ENCODE results near the gene FGFR3.
"Not testable (repeated sequence)": the region's sequence is repeated elsewhere in the genome, so short reads cannot be mapped to it uniquely, and the experiment has no call there.

Gene FGFR3

DNA sequence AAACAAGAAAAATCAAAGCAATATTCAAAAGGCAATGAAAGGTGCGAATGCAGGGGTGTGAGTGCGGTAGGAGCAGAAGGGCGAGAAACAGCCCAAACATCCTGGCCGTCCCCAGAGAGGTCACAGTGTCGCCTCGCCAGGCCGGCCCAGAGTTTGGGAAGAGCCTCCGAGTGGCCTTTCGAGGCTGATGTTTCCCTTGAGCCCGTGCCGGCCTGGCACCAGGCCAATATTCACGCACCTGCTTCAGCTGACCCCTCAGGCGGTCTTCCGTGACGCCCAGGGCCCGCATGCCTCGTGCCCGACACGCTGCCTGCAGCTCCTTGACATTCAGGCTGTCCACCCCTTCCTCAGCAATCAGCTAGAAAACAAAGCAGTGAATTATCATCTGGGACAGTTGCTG lies 32.2 kb downstream of the FGFR3 start:
- no peaks in the 10 kb centered on the region for H3K9me3 ChIP-seq (ENCODE audit: control insufficient read depth in 5 of 5, low read length in 5 of 5)
- peaks cover 0 to 69% (median 61%) of the 10 kb centered on the region in 5 donors for H3K36me3 ChIP-seq (ENCODE audit: control insufficient read depth in 5 of 5, insufficient read depth in 5 of 5, low read length in 5 of 5)
- H3K27ac ChIP-seq (ENCODE audit: low read depth, low read length): no peak overlapping the region
- no peak overlapping the region for H3K4me3 ChIP-seq (ENCODE audit: low read depth in 1 of 5, low read length in 5 of 5)
- no peaks in the 10 kb centered on the region for H3K27me3 ChIP-seq (ENCODE audit: control insufficient read depth in 5 of 5, insufficient read depth in 4 of 5, low read length in 5 of 5)
- H3K9ac ChIP-seq (ENCODE audit: low read length in 5 of 5): no peak overlapping the region
- H3K4me1 ChIP-seq (ENCODE audit: control insufficient read depth in 5 of 5, insufficient read depth in 5 of 5, low read length in 5 of 5): no peaks in the 10 kb centered on the region

DNA sequence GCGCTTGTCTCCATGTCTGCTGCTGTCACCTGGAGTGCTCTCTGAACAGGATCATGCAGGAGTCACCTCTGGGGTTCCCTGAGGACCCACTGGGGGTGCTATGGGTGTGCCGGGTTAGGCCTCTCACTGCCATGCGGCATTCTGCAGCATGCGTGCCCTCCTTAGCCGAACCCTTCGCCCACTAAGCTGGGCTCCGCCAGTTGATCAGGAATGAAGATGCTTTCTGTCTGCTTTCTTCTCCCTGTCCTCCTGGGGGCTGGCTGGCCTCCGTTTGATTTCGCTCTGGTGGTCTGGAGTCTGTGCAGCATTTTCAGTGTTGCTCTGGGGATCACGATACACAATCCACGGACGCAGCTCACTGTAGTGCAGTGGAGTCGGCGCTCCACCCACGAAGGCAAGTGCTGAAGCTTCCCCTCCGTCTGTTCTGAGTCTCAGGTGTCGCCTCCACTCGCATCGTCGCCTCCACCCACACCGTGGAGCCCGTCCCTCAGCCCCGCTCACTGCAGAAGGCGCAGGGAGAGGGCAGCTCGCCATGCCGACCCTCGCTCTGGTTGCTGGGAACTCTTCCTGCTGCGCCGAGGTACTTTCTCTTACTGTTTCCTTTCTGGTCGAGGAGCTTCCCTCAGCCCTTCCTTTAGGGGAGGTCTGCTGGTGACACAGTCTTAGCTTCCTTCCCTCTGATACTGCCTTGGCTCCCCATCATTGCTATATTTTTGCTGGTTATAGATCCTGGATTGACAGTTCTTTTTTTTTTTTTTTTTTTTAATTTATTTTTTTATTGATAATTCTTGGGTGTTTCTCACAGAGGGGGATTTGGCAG lies 33.6 kb downstream of the FGFR3 start:
- H3K9ac ChIP-seq (ENCODE audit: low read length in 5 of 5): no peak overlapping the region

GRCh38 chr4:1830234-1830633 lies 37.1 kb downstream of the FGFR3 start:
- H3K36me3 ChIP-seq (ENCODE audit: control insufficient read depth in 5 of 5, insufficient read depth in 5 of 5, low read length in 5 of 5): peaks cover 0 to 74% (median 69%) of the 10 kb centered on the region in 5 donors
- no peaks in the 10 kb centered on the region for H3K9me3 ChIP-seq (ENCODE audit: control insufficient read depth in 5 of 5, low read length in 5 of 5)

More for the DNA sequence above, 33.6 kb downstream of the FGFR3 start:
- Histone ChIP-seq H3K9me3 (ENCODE audit: control insufficient read depth in 5 of 5, low read length in 5 of 5) (no peaks in the 10 kb centered on the region), H3K27ac (ENCODE audit: low read depth, low read length) (no peak overlapping the region), H3K4me1 (ENCODE audit: control insufficient read depth in 5 of 5, insufficient read depth in 5 of 5, low read length in 5 of 5) (no peaks in the 10 kb centered on the region), H3K4me3 (ENCODE audit: low read depth in 1 of 5, low read length in 5 of 5) (no peak overlapping the region), H3K36me3 (ENCODE audit: control insufficient read depth in 5 of 5, insufficient read depth in 5 of 5, low read length in 5 of 5) (peaks cover 0 to 75% (median 70%) of the 10 kb centered on the region in 5 donors), H3K27me3 (ENCODE audit: control insufficient read depth in 5 of 5, insufficient read depth in 4 of 5, low read length in 5 of 5) (no peaks in the 10 kb centered on the region)

GRCh38 chr4:1830642-1831228 lies 37.6 kb downstream of the FGFR3 start:
- Histone ChIP-seq H3K36me3 (ENCODE audit: control insufficient read depth in 5 of 5, insufficient read depth in 5 of 5, low read length in 5 of 5) (peaks cover 0 to 74% (median 69%) of the 10 kb centered on the region in 5 donors), H3K9ac (ENCODE audit: low read length in 5 of 5) (no peak overlapping the region), H3K27ac (ENCODE audit: low read depth, low read length) (no peak overlapping the region), H3K4me1 (ENCODE audit: control insufficient read depth in 5 of 5, insufficient read depth in 5 of 5, low read length in 5 of 5) (no peaks in the 10 kb centered on the region), H3K4me3 (ENCODE audit: low read depth in 1 of 5, low read length in 5 of 5) (no peak overlapping the region), H3K27me3 (ENCODE audit: control insufficient read depth in 5 of 5, insufficient read depth in 4 of 5, low read length in 5 of 5) (no peaks in the 10 kb centered on the region), H3K9me3 (ENCODE audit: control insufficient read depth in 5 of 5, low read length in 5 of 5) (no peaks in the 10 kb centered on the region)

More at GRCh38 chr4:1830234-1830633, 37.1 kb downstream of the FGFR3 start:
- Histone ChIP-seq H3K9ac (ENCODE audit: low read length in 5 of 5) (no peak overlapping the region), H3K4me3 (ENCODE audit: low read depth in 1 of 5, low read length in 5 of 5) (no peak overlapping the region), H3K4me1 (ENCODE audit: control insufficient read depth in 5 of 5, insufficient read depth in 5 of 5, low read length in 5 of 5) (no peaks in the 10 kb centered on the region), H3K27ac (ENCODE audit: low read depth, low read length) (no peak overlapping the region), H3K27me3 (ENCODE audit: control insufficient read depth in 5 of 5, insufficient read depth in 4 of 5, low read length in 5 of 5) (no peaks in the 10 kb centered on the region)

DNA sequence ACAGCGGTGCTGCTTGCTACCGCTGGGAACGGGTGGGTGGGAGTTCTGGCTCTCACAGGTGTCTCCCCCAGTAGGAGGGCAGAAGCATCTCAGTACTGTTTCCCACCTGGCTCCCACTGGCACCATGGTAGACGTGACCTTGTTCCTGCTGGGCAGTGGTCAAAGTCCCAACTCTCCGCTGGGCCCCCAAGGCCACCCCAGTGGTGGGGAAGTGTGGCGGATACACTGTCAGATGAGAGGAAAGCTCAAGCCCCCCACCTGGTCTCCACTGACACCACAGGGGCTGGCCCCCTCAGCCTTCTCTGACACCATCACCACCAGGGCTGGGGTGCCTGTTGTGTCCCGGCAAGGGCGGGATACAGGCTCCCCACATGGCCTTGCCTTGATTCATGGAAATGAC lies 38.2 kb downstream of the FGFR3 start:
- H3K4me3 ChIP-seq (ENCODE audit: low read depth in 1 of 5, low read length in 5 of 5): no peak overlapping the region
- no peak overlapping the region for H3K27ac ChIP-seq (ENCODE audit: low read depth, low read length)
- peaks cover 0 to 74% (median 68%) of the 10 kb centered on the region in 5 donors for H3K36me3 ChIP-seq (ENCODE audit: control insufficient read depth in 5 of 5, insufficient read depth in 5 of 5, low read length in 5 of 5)
- H3K27me3 ChIP-seq (ENCODE audit: control insufficient read depth in 5 of 5, insufficient read depth in 4 of 5, low read length in 5 of 5): no peaks in the 10 kb centered on the region
- H3K9ac ChIP-seq (ENCODE audit: low read length in 5 of 5): no peak overlapping the region
- no peaks in the 10 kb centered on the region for H3K4me1 ChIP-seq (ENCODE audit: control insufficient read depth in 5 of 5, insufficient read depth in 5 of 5, low read length in 5 of 5)
- H3K9me3 ChIP-seq (ENCODE audit: control insufficient read depth in 5 of 5, low read length in 5 of 5): no peaks in the 10 kb centered on the region

- no peaks in the 10 kb centered on the region for H3K27me3 ChIP-seq (ENCODE audit: control insufficient read depth in 5 of 5, insufficient read depth in 4 of 5, low read length in 5 of 5)
- no peaks in the 10 kb centered on the region for H3K9me3 ChIP-seq (ENCODE audit: control insufficient read depth in 5 of 5, low read length in 5 of 5)
- no peaks in the 10 kb centered on the region for H3K4me1 ChIP-seq (ENCODE audit: control insufficient read depth in 5 of 5, insufficient read depth in 5 of 5, low read length in 5 of 5)
- no peak overlapping the region for H3K4me3 ChIP-seq (ENCODE audit: low read depth in 1 of 5, low read length in 5 of 5)
- H3K9ac ChIP-seq (ENCODE audit: low read length in 5 of 5): no peak overlapping the region
- peaks cover 0 to 78% (median 70%) of the 10 kb centered on the region in 5 donors for H3K36me3 ChIP-seq (ENCODE audit: control insufficient read depth in 5 of 5, insufficient read depth in 5 of 5, low read length in 5 of 5)
- no peak overlapping the region for H3K27ac ChIP-seq (ENCODE audit: low read depth, low read length)
Observed at GRCh38 chr4:1832690-1833089, 39.6 kb downstream of the FGFR3 start.

GRCh38 chr4:1833307-1834046 lies 40.4 kb downstream of the FGFR3 start:
- no peak overlapping the region for H3K27ac ChIP-seq (ENCODE audit: low read depth, low read length)
- H3K9ac ChIP-seq (ENCODE audit: low read length in 5 of 5): no peak overlapping the region
- H3K4me1 ChIP-seq (ENCODE audit: control insufficient read depth in 5 of 5, insufficient read depth in 5 of 5, low read length in 5 of 5): no peaks in the 10 kb centered on the region
- H3K9me3 ChIP-seq (ENCODE audit: control insufficient read depth in 5 of 5, low read length in 5 of 5): no peaks in the 10 kb centered on the region
- H3K27me3 ChIP-seq (ENCODE audit: control insufficient read depth in 5 of 5, insufficient read depth in 4 of 5, low read length in 5 of 5): no peaks in the 10 kb centered on the region
- no peak overlapping the region for H3K4me3 ChIP-seq (ENCODE audit: low read depth in 1 of 5, low read length in 5 of 5)
- H3K36me3 ChIP-seq (ENCODE audit: control insufficient read depth in 5 of 5, insufficient read depth in 5 of 5, low read length in 5 of 5): peaks cover 0 to 84% (median 73%) of the 10 kb centered on the region in 5 donors

DNA sequence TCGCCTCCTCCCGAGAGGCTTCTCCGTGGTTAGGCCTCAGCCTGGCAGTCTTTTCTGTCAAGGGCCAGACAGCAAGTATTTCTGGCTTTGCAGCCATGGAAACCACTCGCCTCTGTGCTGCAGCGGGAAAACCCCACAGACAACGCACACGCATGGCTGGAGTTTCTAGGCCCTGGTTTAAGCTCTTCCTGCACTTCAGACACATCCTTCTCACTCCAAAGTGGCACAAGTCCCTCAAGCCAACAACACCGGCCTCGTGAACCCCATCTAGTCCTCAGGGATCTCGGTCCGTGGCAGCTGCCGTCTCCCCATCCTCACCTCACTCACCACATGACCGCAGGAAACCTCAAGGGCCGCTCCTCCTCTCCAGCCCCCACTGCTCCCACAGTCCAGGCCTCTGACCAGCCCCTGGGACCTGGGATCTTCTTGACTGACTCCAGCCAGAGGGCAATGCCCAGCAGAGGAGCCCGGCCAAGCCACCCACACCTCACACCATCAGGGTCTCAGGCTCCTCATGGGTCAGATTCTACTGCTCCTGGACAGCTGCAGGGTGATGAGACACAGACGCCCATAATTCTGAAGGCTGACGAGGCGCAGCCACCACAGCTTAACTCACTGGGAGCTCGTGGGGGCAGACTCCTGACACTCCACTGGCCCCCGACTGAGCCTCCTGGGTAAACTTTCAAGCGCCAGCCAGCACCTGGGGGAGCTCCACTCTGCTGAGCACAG lies 41.1 kb downstream of the FGFR3 start:
- Histone ChIP-seq H3K9me3 (ENCODE audit: control insufficient read depth in 5 of 5, low read length in 5 of 5) (no peaks in the 10 kb centered on the region), H3K9ac (ENCODE audit: low read length in 5 of 5) (no peak overlapping the region), H3K36me3 (ENCODE audit: control insufficient read depth in 5 of 5, insufficient read depth in 5 of 5, low read length in 5 of 5) (peaks cover 0 to 91% (median 80%) of the 10 kb centered on the region in 5 donors), H3K4me1 (ENCODE audit: control insufficient read depth in 5 of 5, insufficient read depth in 5 of 5, low read length in 5 of 5) (no peaks in the 10 kb centered on the region), H3K27me3 (ENCODE audit: control insufficient read depth in 5 of 5, insufficient read depth in 4 of 5, low read length in 5 of 5) (no peaks in the 10 kb centered on the region), H3K4me3 (ENCODE audit: low read depth in 1 of 5, low read length in 5 of 5) (no peak overlapping the region), H3K27ac (ENCODE audit: low read depth, low read length) (no peak overlapping the region)

- not testable (repeated sequence) for H3K4me1 ChIP-seq (ENCODE audit: control insufficient read depth in 5 of 5, insufficient read depth in 5 of 5, low read length in 5 of 5); H3K4me3 ChIP-seq (ENCODE audit: low read depth in 1 of 5, low read length in 5 of 5); H3K9me3 ChIP-seq (ENCODE audit: control insufficient read depth in 5 of 5, low read length in 5 of 5); H3K27ac ChIP-seq (ENCODE audit: low read depth, low read length); H3K9ac ChIP-seq (ENCODE audit: low read length in 5 of 5); H3K27me3 ChIP-seq (ENCODE audit: control insufficient read depth in 5 of 5, insufficient read depth in 4 of 5, low read length in 5 of 5)
- peaks cover 0 to 89% (median 81%) of the 10 kb centered on the region in 5 donors for H3K36me3 ChIP-seq (ENCODE audit: control insufficient read depth in 5 of 5, insufficient read depth in 5 of 5, low read length in 5 of 5)
Observed at GRCh38 chr4:1835836-1836235, 42.7 kb downstream of the FGFR3 start.

All from subcutaneous abdominal adipose tissue (tissue), 5 donors.